PC-9 (cell line): ENCODE data around the gene RUNX2. TPM values are rescaled to one million over a fixed set of nuclear protein-coding genes. Genes with fewer than 3 reads are reported as not detected.

Experiments used
- BruUV-seq: library from RNA; stranded (reverse); fragments of 400-500 nt; replicated peaks from 2 replicates; lab custom pipeline; 2021; lab: Mats Ljungman, UMichigan
- CTCF ChIA-PET: fragments of 300-600 bp; sonication (Branson Sonifier 250); formaldehyde crosslinking; loops from one replicate; lab custom pipeline; 2022; ENCODE audit warnings: antibody characterized with exemption; lab: Charles Lee
- POLR2A ChIA-PET: fragments of 300-600 bp; sonication (Branson Sonifier 250); formaldehyde crosslinking; loops from one replicate; lab custom pipeline; 2022; ENCODE audit warnings: antibody characterized with exemption; ENCODE audit not compliant: unreplicated experiment; lab: Charles Lee
- DNase-seq, 2 experiments: peaks; one replicate each; pipeline versions ENCODE4 v3.0.0 to v3.0.0-alpha.2; 2015 to 2022; ENCODE audit warnings: mixed read lengths in 1 of 2
- H2AFZ ChIP-seq: fragments of 200-600 bp; sonication (generic); 2 replicates; pipeline ENCODE4 v1.8.1; 2017; ENCODE audit warnings: antibody characterized with exemption
- H3F3A ChIP-seq: fragments of 200-600 bp; sonication (generic); 2 replicates; pipeline ENCODE4 v1.8.1; 2017; ENCODE audit warnings: antibody characterized with exemption, mild to moderate bottlenecking, low read depth; ENCODE audit not compliant: insufficient read depth
- H3K27ac ChIP-seq: fragments of 200-600 bp; sonication (generic); 2 replicates; pipeline ENCODE4 v1.6.1; 2016; ENCODE audit warnings: mixed run types
- H3K27me3 ChIP-seq: fragments of 200-600 bp; sonication (generic); 2 replicates; pipeline ENCODE4 v1.6.1; 2016; ENCODE audit warnings: low read depth, mixed run types; ENCODE audit not compliant: insufficient read depth
- H3K36me3 ChIP-seq: fragments of 200-600 bp; sonication (generic); 2 replicates; pipeline ENCODE4 v1.6.1; 2016; ENCODE audit warnings: low read depth, mixed run types
- H3K4me1 ChIP-seq: fragments of 200-600 bp; sonication (generic); replicated peaks from 2 replicates; pipeline ENCODE4 v1.6.1; 2016; ENCODE audit warnings: mixed run types; ENCODE audit not compliant: insufficient read depth
- H3K4me2 ChIP-seq: fragments of 200-600 bp; sonication (generic); 2 replicates; pipeline ENCODE4 v1.6.1; 2017; ENCODE audit warnings: mixed run types
- H3K4me3 ChIP-seq: fragments of 200-600 bp; sonication (generic); 2 replicates; pipeline ENCODE4 v1.6.1; 2016; ENCODE audit warnings: mixed run types
- H3K79me2 ChIP-seq: fragments of 200-600 bp; sonication (generic); 2 replicates; pipeline ENCODE4 v1.6.1; 2017; ENCODE audit warnings: low read depth, mixed run types
- H3K9me2 ChIP-seq: fragments of 200-600 bp; sonication (generic); 2 replicates; pipeline ENCODE4 v1.8.1; 2017; ENCODE audit warnings: mild to moderate bottlenecking; ENCODE audit not compliant: insufficient read depth
- H3K9me3 ChIP-seq: fragments of 200-600 bp; sonication (generic); 2 replicates; pipeline ENCODE4 v1.8.1; 2016; ENCODE audit warnings: low read depth; ENCODE audit not compliant: insufficient read depth
- H4K20me1 ChIP-seq: fragments of 200-600 bp; sonication (generic); 2 replicates; pipeline ENCODE4 v1.8.1; 2017; ENCODE audit not compliant: insufficient read depth
- CTCF ChIP-seq: fragments of 200-600 bp; sonication (generic); conservative IDR thresholded peaks from 2 replicates; pipeline ENCODE4 v1.6.1; 2017; ENCODE audit warnings: mixed run types, antibody characterized with exemption, mild to moderate bottlenecking, moderate library complexity
- EZH2 ChIP-seq: fragments of 200-600 bp; sonication (generic); IDR thresholded peaks from 2 replicates; pipeline ENCODE4 v1.8.0; 2017; ENCODE audit warnings: antibody characterized with exemption, low read depth
- intact Hi-C: fragments of 100-400 bp; cut with micrococcal nuclease; formaldehyde crosslinking; loops from one replicate; pipeline ENCODE4 v1.10.0; 2022; ENCODE audit not compliant: unreplicated experiment
- total RNA-seq: library from RNA; stranded (reverse); gene quantifications from 2 replicates; pipeline ENCODE4 v1.2.3, GENCODE V29; 2021

Gene RUNX2
- total RNA-seq, 1 experiment from 2014 or later = 12.5 TPM

- Histone ChIP-seq H3K4me1 (peaks cover 13% of the 10 kb centered on the region), H3K79me2 (peaks cover 26% of the 10 kb centered on the region), H3K4me2 (peak overlapping the region; percentile 92; the same call in 1 of the 2 replicates), H4K20me1 (no peaks in the 10 kb centered on the region), H3K9me2 (no peaks in the 10 kb centered on the region), H3K36me3 (no peaks in the 10 kb centered on the region; the same call in 1 of the 2 replicates), H3F3A (no peaks in the 10 kb centered on the region; the same call in 1 of the 2 replicates), H3K27ac (no peak overlapping the region), H3K27me3 (no peaks in the 10 kb centered on the region), H3K4me3 (no peak overlapping the region), H2AFZ (no peak overlapping the region), H3K9me3 (no peaks in the 10 kb centered on the region)
- no TSS peak for BruUV-seq
- POLR2A ChIA-PET = interaction anchor here (0.6 kb wide), 1 partner anchor 184 kb away, joined by 3 read pairs; no protein-coding TSS in a partner anchor
- intact Hi-C loops = loop anchor here (5.0 kb wide), 4 partner anchors 47 to 988 kb away; partner anchors contain the start of gene SUPT3H
- no peak for TF ChIP-seq EZH2
- no peak for TF ChIP-seq CTCF
- no peak for DNase-seq
- CTCF ChIA-PET = no interaction called here
Observed at GRCh38 chr6:45424451-45424861, 96.3 kb downstream of the RUNX2 start.

GRCh38 chr6:45426251-45426650 is 98.1 kb downstream of the RUNX2 start:
- POLR2A ChIA-PET = no interaction called here
- Histone ChIP-seq H4K20me1 (no peaks in the 10 kb centered on the region), H3K36me3 (no peaks in the 10 kb centered on the region; the same call in 1 of the 2 replicates), H3K9me3 (no peaks in the 10 kb centered on the region), H3K9me2 (no peaks in the 10 kb centered on the region), H3K4me1 (0 out of 2 replicates have a peak, but pooled peaks cover 4% of the 10 kb centered on the region), H3K79me2 (peaks cover 19% of the 10 kb centered on the region; the same call in 1 of the 2 replicates), H3K27ac (no peak overlapping the region), H2AFZ (no peak overlapping the region), H3K4me2 (no peak overlapping the region), H3K4me3 (no peak overlapping the region), H3K27me3 (no peaks in the 10 kb centered on the region), H3F3A (no peaks in the 10 kb centered on the region; the same call in 1 of the 2 replicates)
- no TSS peak for BruUV-seq
- no peak for DNase-seq
- intact Hi-C loops = no loop called here
- CTCF ChIA-PET = no interaction called here
- TF ChIP-seq CTCF = no peak
- no peak for TF ChIP-seq EZH2

- no peaks in the 10 kb centered on the region for H3K9me2 ChIP-seq
- H3K4me1 ChIP-seq = 0 out of 2 replicates have a peak, but pooled peaks cover 4% of the 10 kb centered on the region
- H3K4me2 ChIP-seq = no peak overlapping the region
- H3K79me2 ChIP-seq = peaks cover 18% of the 10 kb centered on the region; the same call in 1 of the 2 replicates
- ChIA-PET POLR2A (no interaction called here), CTCF (no interaction called here)
- H3K27me3 ChIP-seq = no peaks in the 10 kb centered on the region
- H3K9me3 ChIP-seq = no peaks in the 10 kb centered on the region
- no TSS peak for BruUV-seq
- no peak overlapping the region for H2AFZ ChIP-seq
- no peaks in the 10 kb centered on the region; the same call in 1 of the 2 replicates for H3F3A ChIP-seq
- intact Hi-C loops = no loop called here
- H3K4me3 ChIP-seq = no peak overlapping the region
- no peak for DNase-seq
- H3K27ac ChIP-seq = no peak overlapping the region
- H3K36me3 ChIP-seq = no peaks in the 10 kb centered on the region; the same call in 1 of the 2 replicates
- no peaks in the 10 kb centered on the region for H4K20me1 ChIP-seq
- TF ChIP-seq CTCF = no peak
- no peak for TF ChIP-seq EZH2
Observed at GRCh38 chr6:45427726-45428125, 99.6 kb downstream of the RUNX2 start.
